IPS DF 6.9 (cell line): ENCODE measurements around the gene CARD11.
"Not testable (repeated sequence)": the region's sequence is repeated elsewhere in the genome, so short reads cannot be mapped to it uniquely, and the experiment has no call there.

Source experiments
- DNase-seq: peaks from one replicate; pipeline ENCODE4 v3.0.0-alpha.2; 2013; ENCODE audit warnings: low read depth, low spot score
- H3K27ac ChIP-seq: one replicate; pipeline ENCODE4 v1.5.1; 2013; ENCODE audit warnings: low read length, control low read depth
- H3K27me3 ChIP-seq: 2 replicates; pipeline ENCODE4 v1.6.1; 2013; ENCODE audit warnings: mild to moderate bottlenecking, low read length; ENCODE audit not compliant: control insufficient read depth, insufficient read depth
- H3K36me3 ChIP-seq: 2 replicates; pipeline ENCODE4 v1.6.1; 2013; ENCODE audit warnings: low read length; ENCODE audit not compliant: control insufficient read depth, insufficient read depth
- H3K4me1 ChIP-seq: 2 replicates; pipeline ENCODE4 v1.6.1; 2013; ENCODE audit warnings: low read length; ENCODE audit not compliant: control insufficient read depth, insufficient read depth
- H3K4me3 ChIP-seq: 2 replicates; pipeline ENCODE4 v1.5.1; 2013; ENCODE audit warnings: mild to moderate bottlenecking, low read length
- H3K9me3 ChIP-seq: 2 replicates; pipeline ENCODE4 v1.6.1; 2013; ENCODE audit warnings: low read length, inconsistent platforms; ENCODE audit not compliant: control insufficient read depth, insufficient read depth
- WGBS: extraction: QIAGEN DNeasy Blood & Tissue Kit; methylation state at CpG from one replicate; pipeline ENCODE4 v1.1.7; 2013; ENCODE audit warnings: mixed read lengths, missing lambda C conversion rate; ENCODE audit not compliant: insufficient read length, insufficient coverage; 5-methylcytosine and 5-hydroxymethylcytosine counted together

CARD11 gene

GRCh38 chr7:3025616-3026015 is 18.1 kb downstream of the CARD11 start:
- Histone ChIP-seq H3K4me3 (no peak overlapping the region), H3K4me1 (no peaks in the 10 kb centered on the region), H3K27me3 (no peaks in the 10 kb centered on the region), H3K36me3 (no peaks in the 10 kb centered on the region), H3K27ac (no peak overlapping the region), H3K9me3 (no peaks in the 10 kb centered on the region)
- DNase-seq, result no peak
- WGBS, result no CpG with 5 or more reads among the region's 3 CpGs

DNA sequence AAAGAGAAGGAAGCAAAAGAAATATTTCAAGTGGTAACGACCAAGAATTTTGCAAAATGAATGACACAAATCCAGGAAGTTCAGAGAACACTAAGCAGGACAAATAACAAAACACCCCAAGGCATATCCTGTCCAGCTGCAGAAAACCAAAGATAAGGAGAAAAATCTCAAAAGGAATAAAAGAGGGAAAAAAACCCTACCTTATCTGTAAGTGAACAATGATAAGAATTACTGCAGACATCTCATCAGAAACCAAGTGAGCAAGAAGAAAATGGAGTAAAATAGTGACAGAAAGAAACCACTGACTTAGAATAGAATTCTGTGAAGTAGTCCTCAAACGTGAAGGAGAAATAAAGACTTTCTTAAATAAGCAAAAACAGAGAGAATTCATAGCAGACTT is 21.8 kb downstream of the CARD11 start:
- Histone ChIP-seq H3K9me3 (no peaks in the 10 kb centered on the region), H3K4me1 (no peaks in the 10 kb centered on the region), H3K27ac (no peak overlapping the region), H3K36me3 (no peaks in the 10 kb centered on the region), H3K27me3 (no peaks in the 10 kb centered on the region), H3K4me3 (no peak overlapping the region)
- no peak for DNase-seq
- no CpG with 5 or more reads among the region's 2 CpGs for WGBS

DNA sequence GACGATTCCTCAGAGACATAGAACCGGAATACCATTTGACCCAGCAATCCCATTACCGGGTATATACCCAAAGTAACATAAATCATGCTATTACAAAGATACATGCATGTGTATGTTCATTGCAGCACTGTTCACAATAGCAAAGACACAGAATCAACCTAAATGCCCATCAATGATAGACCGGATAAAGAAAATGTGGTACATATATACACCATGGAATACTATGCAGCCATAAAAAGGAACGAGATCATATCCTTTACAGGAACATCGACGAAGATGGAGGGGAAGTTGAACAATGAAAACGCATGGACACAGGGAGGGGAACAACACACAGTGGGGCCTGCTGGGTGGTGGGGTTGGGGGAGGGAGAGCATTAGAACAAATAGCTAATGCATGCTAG is 22.4 kb downstream of the CARD11 start:
- not testable (repeated sequence) for DNase-seq, H3K36me3 ChIP-seq, H3K27me3 ChIP-seq, H3K4me1 ChIP-seq, H3K4me3 ChIP-seq, H3K27ac ChIP-seq, H3K9me3 ChIP-seq
- no CpG with 5 or more reads among the region's 8 CpGs for WGBS

DNA sequence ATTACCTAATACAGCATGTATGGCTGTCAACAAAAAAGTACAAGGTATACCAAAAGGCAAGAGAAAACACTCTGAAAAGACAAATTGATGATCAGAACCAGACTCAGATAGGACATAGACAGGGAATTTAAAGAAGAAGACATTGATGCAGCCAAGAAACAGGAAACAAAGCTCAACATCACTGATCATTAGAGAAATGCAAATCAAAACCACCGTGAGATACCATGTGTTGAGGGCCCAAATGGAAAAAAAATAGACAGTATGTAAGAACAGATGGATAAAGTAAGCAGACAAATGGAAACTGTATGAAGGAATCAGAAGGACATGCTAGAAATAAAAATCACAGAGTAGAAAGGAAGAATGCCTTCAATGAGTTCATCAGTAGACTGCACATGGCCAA is 23.3 kb downstream of the CARD11 start:
- no peaks in the 10 kb centered on the region for H3K9me3 ChIP-seq
- no peaks in the 10 kb centered on the region for H3K4me1 ChIP-seq
- DNase-seq, result no peak
- no peaks in the 10 kb centered on the region for H3K36me3 ChIP-seq
- H3K4me3 ChIP-seq, result no peak overlapping the region
- no CpG with 5 or more reads among the region's 1 CpG for WGBS
- no peaks in the 10 kb centered on the region for H3K27me3 ChIP-seq
- no peak overlapping the region for H3K27ac ChIP-seq

DNA sequence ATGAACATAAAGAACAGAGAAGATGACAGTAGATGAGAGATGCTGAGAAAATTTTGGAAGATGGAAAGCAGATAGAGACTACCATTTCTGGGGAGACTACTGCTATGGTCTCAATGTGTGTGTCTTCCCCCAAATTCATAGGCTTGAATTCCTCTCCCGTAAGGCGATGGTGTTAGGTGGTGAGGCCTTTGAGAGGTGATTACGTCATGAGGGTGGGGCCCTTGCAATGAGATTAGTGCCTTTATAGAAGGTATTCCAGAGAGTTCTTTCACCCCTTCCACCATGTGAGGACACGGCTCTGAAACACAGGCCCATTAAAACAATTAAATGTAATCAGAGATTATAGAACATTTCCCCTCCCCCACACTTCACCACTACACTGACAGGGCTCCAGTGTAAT is 23.9 kb downstream of the CARD11 start:
- H3K27me3 ChIP-seq, result no peaks in the 10 kb centered on the region
- no peak overlapping the region for H3K27ac ChIP-seq
- no peaks in the 10 kb centered on the region for H3K9me3 ChIP-seq
- no CpG with 5 or more reads among the region's 4 CpGs for WGBS
- H3K4me3 ChIP-seq, result no peak overlapping the region
- no peak for DNase-seq
- no peaks in the 10 kb centered on the region for H3K4me1 ChIP-seq
- no peaks in the 10 kb centered on the region for H3K36me3 ChIP-seq

GRCh38 chr7:3013975-3014792 is 29.5 kb downstream of the CARD11 start:
- no peak for DNase-seq
- H3K36me3 ChIP-seq, result no peaks in the 10 kb centered on the region
- H3K27me3 ChIP-seq, result no peaks in the 10 kb centered on the region
- no peaks in the 10 kb centered on the region for H3K9me3 ChIP-seq
- H3K4me3 ChIP-seq, result no peak overlapping the region
- H3K27ac ChIP-seq, result no peak overlapping the region
- no peaks in the 10 kb centered on the region for H3K4me1 ChIP-seq
- WGBS, result no CpG with 5 or more reads among the region's 23 CpGs

DNA sequence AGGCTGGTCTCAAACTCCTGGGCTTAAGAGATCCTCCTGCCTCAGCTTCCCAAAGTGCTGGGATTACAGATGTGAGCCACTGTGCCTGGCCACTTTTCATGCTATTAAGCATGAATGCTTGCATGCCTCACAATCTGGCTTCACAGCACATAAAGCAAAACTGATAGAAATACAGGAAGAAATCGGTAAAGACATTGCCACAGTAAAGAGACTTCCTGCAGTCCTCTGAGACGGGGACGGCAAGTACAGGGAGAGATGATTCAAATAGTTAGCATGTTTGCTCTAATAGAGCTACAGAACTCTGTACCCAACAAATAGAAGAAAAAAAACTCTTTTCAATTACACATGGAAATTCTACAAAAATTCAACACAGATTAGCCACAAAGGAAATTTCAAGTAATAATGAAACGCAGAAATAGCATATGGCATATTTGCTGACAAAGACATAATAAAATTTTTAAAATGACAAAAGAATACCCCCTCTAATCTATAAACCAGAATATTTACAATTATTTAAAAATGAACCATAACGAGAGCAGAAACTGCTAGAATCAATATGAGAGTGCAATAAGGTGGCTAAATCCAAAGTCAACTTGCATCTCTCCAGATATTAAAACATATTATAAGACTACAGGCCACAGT is 32.3 kb downstream of the CARD11 start:
- no CpG with 5 or more reads among the region's 5 CpGs for WGBS
- Histone ChIP-seq H3K36me3 (no peaks in the 10 kb centered on the region), H3K4me1 (no peaks in the 10 kb centered on the region), H3K27me3 (no peaks in the 10 kb centered on the region), H3K9me3 (no peaks in the 10 kb centered on the region), H3K4me3 (no peak overlapping the region), H3K27ac (no peak overlapping the region)
- DNase-seq, result no peak

DNA sequence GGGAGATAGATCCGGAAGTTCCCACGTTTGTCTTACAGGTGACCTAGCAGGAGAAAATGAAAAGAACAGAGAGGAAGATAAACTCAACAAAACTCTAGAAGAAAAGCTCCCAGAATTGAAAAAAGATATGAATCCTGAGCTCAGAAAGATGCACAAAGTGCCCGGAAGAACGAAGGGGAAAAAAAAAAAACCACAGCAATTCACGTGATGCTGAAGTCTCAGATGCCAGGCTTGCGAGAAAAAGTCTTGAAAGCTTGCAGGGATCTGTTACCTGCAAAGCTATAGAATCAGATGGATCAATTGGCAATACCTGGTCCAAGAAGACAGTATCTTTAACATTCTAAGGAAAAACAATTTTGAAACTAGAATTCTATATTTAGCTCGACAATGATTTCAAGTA is 33.5 kb downstream of the CARD11 start:
- no peaks in the 10 kb centered on the region for H3K36me3 ChIP-seq
- H3K27me3 ChIP-seq, result no peaks in the 10 kb centered on the region
- no CpG with 5 or more reads among the region's 7 CpGs for WGBS
- no peak overlapping the region for H3K27ac ChIP-seq
- H3K9me3 ChIP-seq, result no peaks in the 10 kb centered on the region
- no peaks in the 10 kb centered on the region for H3K4me1 ChIP-seq
- H3K4me3 ChIP-seq, result no peak overlapping the region
- no peak for DNase-seq

DNA sequence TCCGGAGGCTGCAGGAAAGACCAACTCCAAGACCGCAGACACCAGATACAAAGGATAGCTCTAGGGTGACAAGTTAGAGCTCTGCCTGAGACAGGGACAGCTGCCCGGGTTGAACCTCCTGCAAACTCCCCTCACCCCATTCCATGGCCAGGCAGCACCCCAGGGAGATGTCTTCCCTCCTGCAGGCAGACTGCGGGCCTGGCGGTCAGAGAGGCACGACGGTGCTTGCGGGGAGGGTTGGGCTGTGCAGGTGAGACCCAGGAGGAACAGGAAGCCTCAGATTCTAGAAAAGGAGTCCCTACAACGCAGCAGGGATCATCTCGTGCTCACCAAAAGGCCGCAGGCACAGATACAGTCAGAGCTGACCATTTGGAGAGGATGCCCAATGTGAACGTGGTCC is 34.6 kb downstream of the CARD11 start:
- no CpG with 5 or more reads among the region's 12 CpGs for WGBS
- no peak overlapping the region for H3K4me3 ChIP-seq
- H3K27ac ChIP-seq, result no peak overlapping the region

GRCh38 chr7:3008386-3008785 is 35.3 kb downstream of the CARD11 start:
- no CpG with 5 or more reads among the region's 2 CpGs for WGBS
- Histone ChIP-seq H3K4me3 (no peak overlapping the region), H3K36me3 (no peaks in the 10 kb centered on the region), H3K27me3 (no peaks in the 10 kb centered on the region), H3K4me1 (no peaks in the 10 kb centered on the region), H3K9me3 (no peaks in the 10 kb centered on the region), H3K27ac (no peak overlapping the region)
- no peak for DNase-seq

More for the DNA sequence above, 34.6 kb downstream of the CARD11 start:
- Histone ChIP-seq H3K27me3 (no peaks in the 10 kb centered on the region), H3K4me1 (no peaks in the 10 kb centered on the region), H3K36me3 (no peaks in the 10 kb centered on the region), H3K9me3 (no peaks in the 10 kb centered on the region)
- DNase-seq, result no peak

DNA sequence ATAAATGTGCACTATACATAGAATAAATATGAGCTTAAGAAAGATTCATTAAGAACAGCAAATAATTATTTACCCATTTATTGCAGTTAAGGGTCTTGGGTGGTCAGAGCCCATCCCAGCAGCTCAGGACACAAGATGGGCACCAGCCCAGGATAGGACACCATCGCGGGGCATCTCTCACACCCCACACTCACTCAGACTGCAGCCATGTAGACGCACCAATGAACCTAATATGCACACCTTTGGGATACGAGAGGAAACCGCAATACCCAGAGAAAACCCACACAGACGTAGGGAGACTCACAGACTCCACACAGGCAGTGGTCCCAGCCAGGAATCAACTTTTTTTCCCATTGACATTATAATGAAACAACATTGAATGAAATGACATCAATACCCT is 36.0 kb downstream of the CARD11 start:
- Histone ChIP-seq H3K36me3 (no peaks in the 10 kb centered on the region), H3K4me1 (no peaks in the 10 kb centered on the region), H3K9me3 (no peaks in the 10 kb centered on the region), H3K4me3 (no peak overlapping the region), H3K27me3 (no peaks in the 10 kb centered on the region), H3K27ac (no peak overlapping the region)
- no CpG with 5 or more reads among the region's 6 CpGs for WGBS
- no peak for DNase-seq
